Lower leg skin (tissue), 3 donors: ENCODE data around the gene TFPI.

Experiments
- POLR2A ChIP-seq, 2 donors: fragments of 450-650 bp; IDR thresholded peaks; one replicate each; pipeline ENCODE4 v1.6.1; 2016 to 2017; ENCODE audit warnings: antibody characterized with exemption in 2 of 2, mild to moderate bottlenecking in 1 of 2, moderate library complexity in 1 of 2
- TF ChIP-seq, protein P1 (sequence below), 3 donors: fragments of 450-650 bp; IDR thresholded peaks; one replicate each; pipeline ENCODE4 v1.5.1; 2016; ENCODE audit warnings: antibody characterized with exemption in 3 of 3, mild to moderate bottlenecking in 3 of 3, moderate library complexity in 2 of 3

- TF ChIP-seq, protein P1, sequence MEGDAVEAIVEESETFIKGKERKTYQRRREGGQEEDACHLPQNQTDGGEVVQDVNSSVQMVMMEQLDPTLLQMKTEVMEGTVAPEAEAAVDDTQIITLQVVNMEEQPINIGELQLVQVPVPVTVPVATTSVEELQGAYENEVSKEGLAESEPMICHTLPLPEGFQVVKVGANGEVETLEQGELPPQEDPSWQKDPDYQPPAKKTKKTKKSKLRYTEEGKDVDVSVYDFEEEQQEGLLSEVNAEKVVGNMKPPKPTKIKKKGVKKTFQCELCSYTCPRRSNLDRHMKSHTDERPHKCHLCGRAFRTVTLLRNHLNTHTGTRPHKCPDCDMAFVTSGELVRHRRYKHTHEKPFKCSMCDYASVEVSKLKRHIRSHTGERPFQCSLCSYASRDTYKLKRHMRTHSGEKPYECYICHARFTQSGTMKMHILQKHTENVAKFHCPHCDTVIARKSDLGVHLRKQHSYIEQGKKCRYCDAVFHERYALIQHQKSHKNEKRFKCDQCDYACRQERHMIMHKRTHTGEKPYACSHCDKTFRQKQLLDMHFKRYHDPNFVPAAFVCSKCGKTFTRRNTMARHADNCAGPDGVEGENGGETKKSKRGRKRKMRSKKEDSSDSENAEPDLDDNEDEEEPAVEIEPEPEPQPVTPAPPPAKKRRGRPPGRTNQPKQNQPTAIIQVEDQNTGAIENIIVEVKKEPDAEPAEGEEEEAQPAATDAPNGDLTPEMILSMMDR (IDR thresholded peaks at IDR 0.05), result no peak
- TF ChIP-seq POLR2A (IDR thresholded peaks at IDR 0.05), result no peak
Measured at GRCh38 chr2:187580462-187581124, 26.4 kb upstream of the TFPI start.
